ENCODE data around the gene ACAA1.
A peak's percentile ranks its signal among the peaks of the same experiment; 100 is the strongest.

Gene ACAA1

GRCh38 chr3:38136777-38137614 is at the start of gene ACAA1:
Gene ACAA1, minus strand, starts transcription at chr3:38137127. Its CDS starts 92 bp downstream, at chr3:38137035.
- DNase-seq (ENCODE audit: low read depth) = peak; percentile 99
- peak within 1 kb of the TSS; percentile 86 for H3K4me3 ChIP-seq (ENCODE audit: low read length)
- TF ChIP-seq CTCF (conservative IDR thresholded peaks at IDR 0.05; ENCODE audit: low read length) = no peak

DNA sequence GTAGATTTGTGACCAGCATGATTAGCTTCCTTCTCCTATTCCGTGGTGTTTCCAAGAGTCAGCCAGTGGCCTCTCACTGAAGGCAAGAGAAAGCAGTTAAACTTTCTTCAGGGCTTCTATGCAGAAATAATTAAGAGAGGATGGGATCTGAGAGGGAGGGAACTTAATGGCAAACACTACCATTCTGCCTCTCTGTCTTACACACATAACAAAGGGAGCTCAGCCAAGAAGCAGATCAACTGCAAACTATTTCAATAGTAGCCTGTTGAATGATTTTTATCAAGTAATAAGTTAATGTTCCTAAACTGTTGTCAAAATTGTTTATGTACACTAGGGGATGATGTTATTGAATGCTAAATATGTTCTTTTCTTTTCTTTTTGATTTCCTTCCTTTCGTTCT is 40.3 kb upstream of the ACAA1 start:
- no peak for TF ChIP-seq CTCF (conservative IDR thresholded peaks at IDR 0.05; ENCODE audit: low read length)

GRCh38 chr3:38173834-38174418 is 37.0 kb upstream of the ACAA1 start:
- DNase-seq (ENCODE audit: low read depth) = no peak
- no peak for TF ChIP-seq CTCF (conservative IDR thresholded peaks at IDR 0.05; ENCODE audit: low read length)
- H3K4me3 ChIP-seq (ENCODE audit: low read length) = no peak overlapping the region

More for the DNA sequence above, 40.3 kb upstream of the ACAA1 start:
- H3K4me3 ChIP-seq (ENCODE audit: low read length) = no peak overlapping the region
- DNase-seq (ENCODE audit: low read depth) = no peak

DNA sequence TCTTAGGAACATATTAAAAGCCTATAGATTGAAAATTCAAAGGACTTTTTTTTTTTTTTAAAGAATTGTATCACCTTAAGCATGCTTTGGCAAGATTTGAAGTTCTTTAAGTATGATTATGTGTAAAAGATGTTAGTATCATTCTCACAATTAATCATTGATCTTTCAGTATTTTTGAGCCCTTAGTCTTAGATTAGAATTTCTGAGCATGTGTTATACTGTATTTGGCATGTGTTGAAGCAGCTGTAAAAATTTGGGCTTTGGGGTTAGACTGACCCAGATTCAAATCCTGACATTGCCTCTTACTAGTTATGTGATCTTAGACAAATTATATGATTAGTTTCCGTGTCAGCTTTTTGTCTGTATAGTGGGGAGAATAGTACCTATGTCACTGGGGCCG is 34.7 kb upstream of the ACAA1 start:
- no peak for DNase-seq (ENCODE audit: low read depth)
- no peak for TF ChIP-seq CTCF (conservative IDR thresholded peaks at IDR 0.05; ENCODE audit: low read length)
- H3K4me3 ChIP-seq (ENCODE audit: low read length) = no peak overlapping the region

DNA sequence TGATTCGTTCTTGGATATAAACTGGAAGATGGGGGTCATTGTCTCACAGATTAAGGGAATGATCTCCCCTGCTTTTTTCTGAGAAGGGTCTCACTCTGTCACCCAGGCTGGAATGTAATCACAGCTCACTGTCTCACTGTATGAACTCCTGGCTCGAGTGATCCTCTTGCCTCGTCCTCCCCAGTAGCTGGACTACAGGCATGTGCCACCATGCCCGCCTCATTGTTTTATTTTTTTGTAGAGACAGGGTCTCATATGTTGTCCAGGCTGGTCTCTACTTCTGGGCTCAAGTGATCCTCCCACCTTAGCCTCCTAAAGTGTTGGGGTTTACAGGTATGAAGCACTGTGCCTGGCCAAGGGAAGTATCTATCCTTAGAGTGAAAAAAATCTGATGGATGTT is 33.8 kb upstream of the ACAA1 start:
- no peak overlapping the region for H3K4me3 ChIP-seq (ENCODE audit: low read length)
- no peak for DNase-seq (ENCODE audit: low read depth)
- no peak for TF ChIP-seq CTCF (conservative IDR thresholded peaks at IDR 0.05; ENCODE audit: low read length)

- peak; percentile 34 for DNase-seq (ENCODE audit: low read depth)
Observed at GRCh38 chr3:38169027-38169317, 32.0 kb upstream of the ACAA1 start.

More at GRCh38 chr3:38169027-38169317, 32.0 kb upstream of the ACAA1 start:
- no peak for TF ChIP-seq CTCF (conservative IDR thresholded peaks at IDR 0.05; ENCODE audit: low read length)
- H3K4me3 ChIP-seq (ENCODE audit: low read length) = no peak overlapping the region

All from AG10803 (cell line).